Upper lobe of left lung (tissue), 6 donors: ENCODE measurements around the gene PRRX1. TPM values are rescaled to one million over a fixed set of nuclear protein-coding genes. Genes with fewer than 3 reads are reported as not detected.

Source experiments
- ATAC-seq, 2 donors: fragments of 200-7000 bp; cut with Tn5 transposase; one replicate each; pipeline ENCODE4 v1.9.1; 2022; ENCODE audit warnings: mild to moderate bottlenecking in 2 of 2, moderate library complexity in 2 of 2; ENCODE audit not compliant: low FRiP score in 2 of 2
- DNase-seq, 2 donors: peaks; one replicate each; pipeline ENCODE4 v3.0.0-alpha.2; 2019 to 2020
- H3K27ac ChIP-seq, 4 donors: fragments of 200-600 bp; sonication (generic); one replicate each; pipeline ENCODE4 v1.5.1; 2016 to 2019
- H3K27me3 ChIP-seq, 4 donors: fragments of 200-600 bp; sonication (generic); one replicate each; pipeline ENCODE4 v1.5.1; 2017 to 2019
- H3K36me3 ChIP-seq, 4 donors: fragments of 200-600 bp; sonication (generic); one replicate each; pipeline ENCODE4 v1.5.1; 2016 to 2019
- H3K4me1 ChIP-seq, 4 donors: fragments of 200-600 bp; sonication (generic); one replicate each; pipeline ENCODE4 v1.5.1; 2018 to 2019
- H3K4me3 ChIP-seq, 4 donors: fragments of 200-600 bp; sonication (generic); one replicate each; pipeline ENCODE4 v1.5.1; 2017 to 2019; ENCODE audit warnings: mild to moderate bottlenecking in 2 of 4, moderate library complexity in 1 of 4
- H3K9me3 ChIP-seq, 4 donors: fragments of 200-600 bp; sonication (generic); one replicate each; pipeline ENCODE4 v1.5.1; 2018 to 2019
- CTCF ChIP-seq, 6 experiments: fragments of 450-650 bp in 4 of 6; fragments of 200-600 bp in 2 of 6; sonication (generic) in 2 of 6; IDR thresholded peaks; one replicate each; pipeline ENCODE4 v1.5.1; 2016 to 2019; ENCODE audit warnings: antibody characterized with exemption in 6 of 6
- EP300 ChIP-seq, 4 donors: sonication (generic); formaldehyde crosslinking; IDR thresholded peaks; one replicate each; pipeline ENCODE4 v1.5.1; 2017; ENCODE audit warnings: antibody characterized with exemption in 4 of 4, control low read depth in 2 of 4
- POLR2A ChIP-seq, 4 donors: fragments of 450-650 bp; IDR thresholded peaks; one replicate each; pipeline ENCODE4 v1.5.1; 2016 to 2017; ENCODE audit warnings: antibody characterized with exemption in 4 of 4, mild to moderate bottlenecking in 2 of 4
- POLR2AphosphoS5 ChIP-seq, 2 donors: sonication (generic); formaldehyde crosslinking; IDR thresholded peaks; one replicate each; pipeline ENCODE4 v1.5.1; 2017; ENCODE audit warnings: antibody characterized with exemption in 2 of 2
- WGBS, 2 donors: methylation state at CpG; one replicate each; pipeline ENCODE4 v1.1.5; 2017 to 2018; 5-methylcytosine and 5-hydroxymethylcytosine counted together
- total RNA-seq, 6 donors: library from RNA; depleted of rRNA in 4 of 6; stranded (reverse); fragments of >200 nt in 4 of 6; gene quantifications; one replicate each; pipeline versions ENCODE4 v1.1.0 to v1.2.1, GENCODE V29; 2016 to 2021
- donor health status: DM: no; HTN: no; CAD: no; lungs with moderate emphysema.
- donor health status: DM: no; HTN: yes; CAD: no; lungs with severe emphysema.

The PRRX1 gene
- total RNA-seq, 6 donors from 2014 or later = 6.1 to 36.0 (median 19.1) TPM

GRCh38 chr1:170669107-170669445 lies 5.1 kb downstream of the PRRX1 start:
- Histone ChIP-seq H3K9me3 (no peaks in the 10 kb centered on the region), H3K27me3 (peaks cover 0 to 36% (median 24%) of the 10 kb centered on the region in 4 donors), H3K27ac (no peak overlapping the region), H3K4me3 (no peak overlapping the region), H3K36me3 (no peaks in the 10 kb centered on the region), H3K4me1 (peaks cover 11 to 28% (median 15%) of the 10 kb centered on the region in 4 donors)
- WGBS, 2 donors = 38 to 43% methylated on average over 8 of the region's 8 CpGs
- ATAC-seq = no peak
- DNase-seq = no peak
- no peak for TF ChIP-seq CTCF (IDR thresholded peaks at IDR 0.05)
- TF ChIP-seq EP300 (IDR thresholded peaks at IDR 0.05) = no peak
- no peak for TF ChIP-seq POLR2A (IDR thresholded peaks at IDR 0.05)
- no peak for TF ChIP-seq POLR2AphosphoS5 (IDR thresholded peaks at IDR 0.05)

GRCh38 chr1:170669586-170670530 lies 5.9 kb downstream of the PRRX1 start:
- peaks cover 4 to 20% (median 8%) of the 10 kb centered on the region in 4 donors for H3K4me1 ChIP-seq
- DNase-seq (peak in 1 of 2 donors; percentile 53), ATAC-seq (no peak)
- WGBS, 2 donors = 23 to 28% methylated on average over 22 of the region's 22 CpGs
- H3K9me3 ChIP-seq = no peaks in the 10 kb centered on the region
- TF ChIP-seq POLR2AphosphoS5 (IDR thresholded peaks at IDR 0.05) = no peak
- TF ChIP-seq EP300 (IDR thresholded peaks at IDR 0.05) = no peak
- no peak for TF ChIP-seq CTCF (IDR thresholded peaks at IDR 0.05)
- TF ChIP-seq POLR2A (IDR thresholded peaks at IDR 0.05) = no peak
- H3K27ac ChIP-seq = no peak overlapping the region
- H3K4me3 ChIP-seq = no peak overlapping the region
- H3K27me3 ChIP-seq = peaks cover 0 to 28% (median 17%) of the 10 kb centered on the region in 4 donors
- no peaks in the 10 kb centered on the region for H3K36me3 ChIP-seq

GRCh38 chr1:170670802-170671628 lies 7.1 kb downstream of the PRRX1 start:
- DNase-seq (peak in 1 of 2 donors; percentile 60), ATAC-seq (peak in 1 of 2 donors; percentile 38)
- Histone ChIP-seq H3K4me1 (peaks cover 0 to 15% (median 3%) of the 10 kb centered on the region in 4 donors), H3K27ac (peak overlapping the region in 1 of 4 donors; percentile 21), H3K4me3 (no peak overlapping the region), H3K9me3 (no peaks in the 10 kb centered on the region), H3K36me3 (no peaks in the 10 kb centered on the region), H3K27me3 (peaks cover 0 to 25% (median 15%) of the 10 kb centered on the region in 4 donors)
- TF ChIP-seq CTCF (IDR thresholded peaks at IDR 0.05) (peak in 5 of 6 experiments; percentile 39 to 50 (median 40)), POLR2A (IDR thresholded peaks at IDR 0.05) (no peak)
- WGBS, 2 donors = 12 to 14% methylated on average over 28 to 29 of the region's 29 CpGs

- WGBS, 2 donors = 67 to 80% methylated on average over 4 of the region's 4 CpGs
- Histone ChIP-seq H3K27me3 (peaks cover 0 to 22% (median 14%) of the 10 kb centered on the region in 4 donors), H3K9me3 (no peaks in the 10 kb centered on the region), H3K4me3 (no peak overlapping the region), H3K27ac (no peak overlapping the region), H3K4me1 (peaks cover 0 to 13% (median 3%) of the 10 kb centered on the region in 4 donors), H3K36me3 (no peaks in the 10 kb centered on the region)
- no peak for TF ChIP-seq POLR2A (IDR thresholded peaks at IDR 0.05)
- TF ChIP-seq POLR2AphosphoS5 (IDR thresholded peaks at IDR 0.05) = no peak
- no peak for TF ChIP-seq CTCF (IDR thresholded peaks at IDR 0.05)
- no peak for TF ChIP-seq EP300 (IDR thresholded peaks at IDR 0.05)
- DNase-seq = no peak
- no peak for ATAC-seq
These were observed 7.7 kb downstream of the PRRX1 start for GRCh38 chr1:170671629-170671963.
